H9 (cell line): Measurements from ENCODE around the gene HSD17B8. TPM values are rescaled to one million over a fixed set of nuclear protein-coding genes. Genes with fewer than 3 reads are reported as not detected.

Source experiments
- DNase-seq: peaks from one replicate; pipeline ENCODE4 v3.0.0-alpha.2; 2017
- H2AFZ ChIP-seq: one replicate; pipeline ENCODE4 v1.6.1; 2013; ENCODE audit warnings: mild to moderate bottlenecking, low read length, control low read depth, moderate library complexity
- H2AK5ac ChIP-seq: 2 replicates; pipeline ENCODE4 v1.6.1; 2013; ENCODE audit warnings: low read length, control low read depth, mixed read lengths; ENCODE audit not compliant: insufficient read length
- H2BK120ac ChIP-seq: one replicate; pipeline ENCODE4 v1.6.1; 2013; ENCODE audit warnings: low read depth, mild to moderate bottlenecking, low read length, control low read depth, inconsistent platforms; ENCODE audit not compliant: poor library complexity, severe bottlenecking
- H2BK12ac ChIP-seq: 2 replicates; pipeline ENCODE4 v1.6.1; 2013; ENCODE audit warnings: low read length, control low read depth, mixed read lengths, low read depth; ENCODE audit not compliant: insufficient read length
- H2BK15ac ChIP-seq: 2 replicates; pipeline ENCODE4 v1.6.1; 2013; ENCODE audit warnings: low read depth, low read length, control low read depth
- H2BK20ac ChIP-seq: one replicate; pipeline ENCODE4 v1.6.1; 2013; ENCODE audit warnings: low read depth, mild to moderate bottlenecking, low read length, control low read depth, inconsistent platforms; ENCODE audit not compliant: poor library complexity, severe bottlenecking
- H2BK5ac ChIP-seq: 2 replicates; pipeline ENCODE4 v1.6.1; 2013; ENCODE audit warnings: low read length, control low read depth, mixed read lengths; ENCODE audit not compliant: insufficient read length
- H3K14ac ChIP-seq: 2 replicates; pipeline ENCODE4 v1.6.1; 2013; ENCODE audit warnings: low read length, control low read depth; ENCODE audit not compliant: insufficient read depth
- H3K18ac ChIP-seq: 2 replicates; pipeline ENCODE4 v1.6.1; 2013; ENCODE audit warnings: low read depth, mild to moderate bottlenecking, mixed read lengths, low read length, control low read depth; ENCODE audit not compliant: insufficient read length
- H3K23ac ChIP-seq: 2 replicates; pipeline ENCODE4 v1.6.1; 2013; ENCODE audit warnings: low read length, control low read depth, mixed read lengths, low read depth; ENCODE audit not compliant: insufficient read length
- H3K23me2 ChIP-seq: 2 replicates; pipeline ENCODE4 v1.6.1; 2013; ENCODE audit warnings: low read depth, mild to moderate bottlenecking, mixed read lengths, low read length, control low read depth; ENCODE audit not compliant: insufficient read length, poor library complexity, severe bottlenecking
- H3K27ac ChIP-seq: 2 replicates; pipeline ENCODE4 v1.5.1; 2013; ENCODE audit warnings: low read length, control low read depth, mixed read lengths, low read depth; ENCODE audit not compliant: insufficient read length
- H3K27me3 ChIP-seq: 2 replicates; pipeline ENCODE4 v1.6.1; 2013; ENCODE audit warnings: low read length, control low read depth, inconsistent platforms; ENCODE audit not compliant: insufficient read depth
- H3K4ac ChIP-seq: 2 replicates; pipeline ENCODE4 v1.6.1; 2013; ENCODE audit warnings: low read depth, mild to moderate bottlenecking, control low read depth, inconsistent platforms, low read length, moderate library complexity
- H3K4me1 ChIP-seq: 2 replicates; pipeline ENCODE4 v1.6.1; 2013; ENCODE audit warnings: low read length, control low read depth, inconsistent platforms; ENCODE audit not compliant: insufficient read depth
- H3K4me2 ChIP-seq: 2 replicates; pipeline ENCODE4 v1.6.1; 2013; ENCODE audit warnings: low read length, control low read depth, mixed read lengths; ENCODE audit not compliant: insufficient read length, insufficient read depth
- H3K56ac ChIP-seq: 2 replicates; pipeline ENCODE4 v1.6.1; 2013; ENCODE audit warnings: low read depth, mild to moderate bottlenecking, mixed read lengths, low read length, control low read depth; ENCODE audit not compliant: insufficient read length
- H3K79me1 ChIP-seq: 2 replicates; pipeline ENCODE4 v1.6.1; 2013; ENCODE audit warnings: low read depth, mild to moderate bottlenecking, moderate library complexity, low read length, control low read depth, inconsistent platforms; ENCODE audit not compliant: insufficient read depth, poor library complexity, severe bottlenecking
- H3K79me2 ChIP-seq: 2 replicates; pipeline ENCODE4 v1.6.1; 2013; ENCODE audit warnings: low read length, control low read depth, inconsistent platforms; ENCODE audit not compliant: insufficient read depth
- H3K9ac ChIP-seq: 2 replicates; pipeline ENCODE4 v1.6.1; 2013; ENCODE audit warnings: low read length, control low read depth, mixed read lengths; ENCODE audit not compliant: insufficient read length; ENCODE audit errors: extremely low read depth
- H3K9me3 ChIP-seq: one replicate; pipeline ENCODE4 v1.6.1; 2013; ENCODE audit warnings: low read depth, low read length, inconsistent platforms; ENCODE audit not compliant: control insufficient read depth
- H3T11ph ChIP-seq: one replicate; pipeline ENCODE4 v1.6.1; 2013; ENCODE audit warnings: mild to moderate bottlenecking, low read length, control low read depth, inconsistent platforms
- H4K20me1 ChIP-seq: one replicate; pipeline ENCODE4 v1.6.1; 2013; ENCODE audit not compliant: control insufficient read depth, insufficient read length, insufficient read depth
- H4K5ac ChIP-seq: 2 replicates; pipeline ENCODE4 v1.6.1; 2013; ENCODE audit warnings: low read depth, mild to moderate bottlenecking, mixed read lengths, low read length, control low read depth; ENCODE audit not compliant: insufficient read length
- H4K8ac ChIP-seq: replicated peaks from 2 replicates; pipeline ENCODE4 v1.6.1; 2013; ENCODE audit warnings: low read length, control low read depth, mixed read lengths, low read depth; ENCODE audit not compliant: insufficient read length
- H4K91ac ChIP-seq: 2 replicates; pipeline ENCODE4 v1.6.1; 2013; ENCODE audit warnings: low read depth, mild to moderate bottlenecking, moderate library complexity, mixed read lengths, low read length, control low read depth; ENCODE audit not compliant: insufficient read length
- H3K27ac Mint-ChIP-seq, 3 experiments: 2 replicates in 2 of 3; 3 replicates in 1 of 3; pipeline ENCODE4 v1.8.0; 2020 to 2021; ENCODE audit warnings: mixed read lengths in 3 of 3, mild to moderate bottlenecking in 1 of 3, moderate library complexity in 1 of 3
- H3K27me3 Mint-ChIP-seq: 2 replicates; pipeline ENCODE4 v1.8.0; 2021; ENCODE audit warnings: low read depth, mild to moderate bottlenecking, moderate library complexity, mixed read lengths
- H3K36me3 Mint-ChIP-seq, 3 experiments: 2 replicates in 2 of 3; 3 replicates in 1 of 3; pipeline ENCODE4 v1.8.0; 2020 to 2021; ENCODE audit warnings: low read depth in 3 of 3, mixed read lengths in 3 of 3; ENCODE audit not compliant: insufficient read depth in 1 of 3
- H3K4me1 Mint-ChIP-seq, 2 experiments: 2 replicates each; pipeline ENCODE4 v1.8.0; 2020; ENCODE audit warnings: mixed read lengths in 2 of 2
- H3K4me3 Mint-ChIP-seq, 2 experiments: 2 replicates in 1 of 2; 3 replicates in 1 of 2; pipeline ENCODE4 v1.8.0; 2020 to 2021; ENCODE audit warnings: mild to moderate bottlenecking in 2 of 2, mixed read lengths in 2 of 2, moderate library complexity in 1 of 2
- H3K9me3 Mint-ChIP-seq, 2 experiments: 2 replicates in 1 of 2; 3 replicates in 1 of 2; pipeline ENCODE4 v1.8.0; 2020; ENCODE audit warnings: mild to moderate bottlenecking in 2 of 2, mixed read lengths in 2 of 2, moderate library complexity in 1 of 2
- WGBS: extraction: QIAGEN DNeasy Blood & Tissue Kit; methylation state at CpG from one replicate; pipeline ENCODE4 v1.1.7; 2013; ENCODE audit warnings: missing lambda C conversion rate, low lambda C conversion rate, mixed read lengths; ENCODE audit not compliant: insufficient read length; ENCODE audit errors: extremely low coverage; 5-methylcytosine and 5-hydroxymethylcytosine counted together
- total RNA-seq: library from RNA; stranded (reverse); gene quantifications from 2 replicates; pipeline ENCODE4 v1.2.1, GENCODE V29; 2021
- TF ChIP-seq, protein P1 (sequence below): fragments of 200-600 bp; sonication (generic); conservative IDR thresholded peaks from 3 replicates; pipeline ENCODE4 v1.8.0; 2021; ENCODE audit warnings: antibody characterized with exemption, mild to moderate bottlenecking

The HSD17B8 gene
- total RNA-seq, 1 experiment from 2014 or later, result 7.1 TPM

- Histone ChIP-seq H4K91ac (no peak overlapping the region), H4K5ac (no peak overlapping the region), H4K8ac (no peak overlapping the region), H3K79me1 (no peaks in the 10 kb centered on the region), H3K27ac (no peak overlapping the region), H3K79me2 (no peaks in the 10 kb centered on the region), H2BK15ac (no peak overlapping the region), H2AK5ac (no peak overlapping the region), H3K14ac (no peak overlapping the region; the same call in 1 of the 2 replicates), H3K4me1 (no peaks in the 10 kb centered on the region), H3K56ac (no peak overlapping the region), H2AFZ (no peak overlapping the region), H4K20me1 (peaks cover 3% of the 10 kb centered on the region), H3K23ac (no peak overlapping the region), H2BK12ac (no peak overlapping the region), H3K4me2 (no peak overlapping the region), H3K9me3 (no peaks in the 10 kb centered on the region), H2BK5ac (no peak overlapping the region), H2BK120ac (no peak overlapping the region), H3K4ac (no peak overlapping the region), H3K27me3 (peaks cover 2% of the 10 kb centered on the region; the same call in 1 of the 2 replicates), H2BK20ac (no peak overlapping the region), H3K18ac (no peak overlapping the region), H3K23me2 (peaks cover 2% of the 10 kb centered on the region), H3K9ac (no peak overlapping the region), H3T11ph (no peak overlapping the region)
- no peaks in the 10 kb centered on the region for H3K9me3 Mint-ChIP-seq
- no peak for DNase-seq
- peaks cover 25% of the 10 kb centered on the region for H3K27me3 Mint-ChIP-seq
- H3K4me1 Mint-ChIP-seq, result peaks cover 14 to 15% of the 10 kb centered on the region in 2 experiments
- TF ChIP-seq, protein P1, sequence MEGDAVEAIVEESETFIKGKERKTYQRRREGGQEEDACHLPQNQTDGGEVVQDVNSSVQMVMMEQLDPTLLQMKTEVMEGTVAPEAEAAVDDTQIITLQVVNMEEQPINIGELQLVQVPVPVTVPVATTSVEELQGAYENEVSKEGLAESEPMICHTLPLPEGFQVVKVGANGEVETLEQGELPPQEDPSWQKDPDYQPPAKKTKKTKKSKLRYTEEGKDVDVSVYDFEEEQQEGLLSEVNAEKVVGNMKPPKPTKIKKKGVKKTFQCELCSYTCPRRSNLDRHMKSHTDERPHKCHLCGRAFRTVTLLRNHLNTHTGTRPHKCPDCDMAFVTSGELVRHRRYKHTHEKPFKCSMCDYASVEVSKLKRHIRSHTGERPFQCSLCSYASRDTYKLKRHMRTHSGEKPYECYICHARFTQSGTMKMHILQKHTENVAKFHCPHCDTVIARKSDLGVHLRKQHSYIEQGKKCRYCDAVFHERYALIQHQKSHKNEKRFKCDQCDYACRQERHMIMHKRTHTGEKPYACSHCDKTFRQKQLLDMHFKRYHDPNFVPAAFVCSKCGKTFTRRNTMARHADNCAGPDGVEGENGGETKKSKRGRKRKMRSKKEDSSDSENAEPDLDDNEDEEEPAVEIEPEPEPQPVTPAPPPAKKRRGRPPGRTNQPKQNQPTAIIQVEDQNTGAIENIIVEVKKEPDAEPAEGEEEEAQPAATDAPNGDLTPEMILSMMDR, result no peak
- H3K4me3 Mint-ChIP-seq, result no peak overlapping the region
- H3K36me3 Mint-ChIP-seq, result no peaks in the 10 kb centered on the region
- H3K27ac Mint-ChIP-seq, result 0 out of 7 replicates have a peak overlapping the region, but pooled peaks of 1 of the 3 experiments have one; percentile 17
- no CpG with 5 or more reads among the region's 7 CpGs for whole genome bisulfite sequencing
These were observed 37.6 kb upstream of the HSD17B8 start for GRCh38 chr6:33166811-33167210.
